ENCODE measurements around the gene HIP1R.

The HIP1R gene

DNA sequence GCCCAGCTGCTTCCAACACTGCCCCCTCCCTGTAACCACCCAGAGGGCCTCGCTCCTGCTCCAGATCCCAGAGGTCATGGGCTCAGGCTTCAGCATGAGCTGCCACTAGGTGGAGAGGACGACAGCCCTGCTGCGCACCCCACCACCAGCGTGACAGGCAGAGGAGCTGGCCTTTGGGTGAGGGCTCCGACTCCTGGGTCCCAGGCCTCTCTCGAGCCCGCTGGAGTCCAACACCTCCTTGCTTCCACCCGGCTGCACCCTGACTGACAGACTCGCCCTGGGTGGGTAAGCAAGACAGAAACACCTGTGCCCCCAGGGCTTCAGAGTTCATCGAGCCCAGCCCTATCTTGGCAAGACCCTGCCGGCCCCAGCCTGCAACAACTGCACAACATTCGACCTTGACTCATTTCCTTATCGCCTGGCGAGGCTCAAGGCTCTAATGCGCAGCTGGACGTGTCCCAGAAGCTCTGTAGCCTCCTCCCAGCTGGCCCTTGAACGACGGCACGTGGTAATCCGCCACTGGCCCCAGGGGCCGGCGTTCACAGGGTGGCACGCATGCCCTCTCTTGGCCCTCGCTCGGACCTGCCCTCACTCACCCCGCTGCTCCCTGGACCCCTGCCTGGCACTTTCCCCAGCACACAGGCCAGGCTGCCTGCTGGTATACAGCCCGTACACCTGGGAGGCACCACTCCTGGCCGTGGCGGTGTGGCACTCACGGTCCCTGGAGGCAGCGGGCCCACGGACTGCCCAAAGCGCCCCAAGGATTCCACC lies 32.6 kb downstream of the HIP1R start:
- no peak overlapping the region for H3K4me2 ChIP-seq (ENCODE audit: low read depth, low read length)
- H3K27me3 ChIP-seq (replicated peaks; ENCODE audit: insufficient read depth, low read length) = no peaks in the 10 kb centered on the region

GRCh38 chr12:122868471-122869177 lies 33.4 kb downstream of the HIP1R start:
- no peak overlapping the region for H3K9ac ChIP-seq (ENCODE audit: low read length)
- TF ChIP-seq CTCF (IDR thresholded peaks at IDR 0.05; ENCODE audit: low read length) (no peak), EZH2phosphoT487 (IDR thresholded peaks at IDR 0.05; ENCODE audit: low read length) (no peak)
- no peaks in the 10 kb centered on the region for H3K9me3 ChIP-seq (replicated peaks; ENCODE audit: insufficient read depth, low read length)
- peaks cover 21% of the 10 kb centered on the region for H3K4me1 ChIP-seq (ENCODE audit: low read length)
- no peaks in the 10 kb centered on the region for H3K27me3 ChIP-seq (replicated peaks; ENCODE audit: insufficient read depth, low read length)
- no peak overlapping the region for H3K4me3 ChIP-seq (ENCODE audit: low read length)
- H4K20me1 ChIP-seq (ENCODE audit: insufficient read depth, low read length) = no peaks in the 10 kb centered on the region
- peaks cover 4% of the 10 kb centered on the region; the same call in 1 of the 2 replicates for H3K36me3 ChIP-seq (replicated peaks; ENCODE audit: insufficient read depth, low read length)
- no peaks in the 10 kb centered on the region for H3K9me2 ChIP-seq (replicated peaks; ENCODE audit: insufficient read depth, low read length)
- DNase-seq = no peak
- H3F3A ChIP-seq (ENCODE audit: insufficient read depth, low read length) = peaks cover 41% of the 10 kb centered on the region
- H3K79me2 ChIP-seq (ENCODE audit: low read length) = peaks cover 80% of the 10 kb centered on the region
- H2AFZ ChIP-seq (ENCODE audit: low read length) = no peak overlapping the region
- H3K27ac ChIP-seq (ENCODE audit: low read length) = no peak overlapping the region
- H3K4me2 ChIP-seq (ENCODE audit: low read depth, low read length) = no peak overlapping the region

More for the DNA sequence above, 32.6 kb downstream of the HIP1R start:
- Histone ChIP-seq H3K9ac (ENCODE audit: low read length) (no peak overlapping the region), H3K9me2 (replicated peaks; ENCODE audit: insufficient read depth, low read length) (no peaks in the 10 kb centered on the region), H3K27ac (ENCODE audit: low read length) (no peak overlapping the region), H3K36me3 (replicated peaks; ENCODE audit: insufficient read depth, low read length) (peaks cover 4% of the 10 kb centered on the region; the same call in 1 of the 2 replicates), H3K4me1 (ENCODE audit: low read length) (peaks cover 13% of the 10 kb centered on the region), H3K9me3 (replicated peaks; ENCODE audit: insufficient read depth, low read length) (no peaks in the 10 kb centered on the region), H3K4me3 (ENCODE audit: low read length) (no peak overlapping the region), H4K20me1 (ENCODE audit: insufficient read depth, low read length) (no peaks in the 10 kb centered on the region), H3F3A (ENCODE audit: insufficient read depth, low read length) (peaks cover 33% of the 10 kb centered on the region), H2AFZ (ENCODE audit: low read length) (no peak overlapping the region), H3K79me2 (ENCODE audit: low read length) (peaks cover 72% of the 10 kb centered on the region)
- no peak for DNase-seq
- TF ChIP-seq EZH2 (optimal IDR thresholded peaks at IDR 0.05; ENCODE audit: low read depth, low read length) (no peak), CTCF (IDR thresholded peaks at IDR 0.05; ENCODE audit: low read length) (no peak), EZH2phosphoT487 (IDR thresholded peaks at IDR 0.05; ENCODE audit: low read length) (no peak)

DNA sequence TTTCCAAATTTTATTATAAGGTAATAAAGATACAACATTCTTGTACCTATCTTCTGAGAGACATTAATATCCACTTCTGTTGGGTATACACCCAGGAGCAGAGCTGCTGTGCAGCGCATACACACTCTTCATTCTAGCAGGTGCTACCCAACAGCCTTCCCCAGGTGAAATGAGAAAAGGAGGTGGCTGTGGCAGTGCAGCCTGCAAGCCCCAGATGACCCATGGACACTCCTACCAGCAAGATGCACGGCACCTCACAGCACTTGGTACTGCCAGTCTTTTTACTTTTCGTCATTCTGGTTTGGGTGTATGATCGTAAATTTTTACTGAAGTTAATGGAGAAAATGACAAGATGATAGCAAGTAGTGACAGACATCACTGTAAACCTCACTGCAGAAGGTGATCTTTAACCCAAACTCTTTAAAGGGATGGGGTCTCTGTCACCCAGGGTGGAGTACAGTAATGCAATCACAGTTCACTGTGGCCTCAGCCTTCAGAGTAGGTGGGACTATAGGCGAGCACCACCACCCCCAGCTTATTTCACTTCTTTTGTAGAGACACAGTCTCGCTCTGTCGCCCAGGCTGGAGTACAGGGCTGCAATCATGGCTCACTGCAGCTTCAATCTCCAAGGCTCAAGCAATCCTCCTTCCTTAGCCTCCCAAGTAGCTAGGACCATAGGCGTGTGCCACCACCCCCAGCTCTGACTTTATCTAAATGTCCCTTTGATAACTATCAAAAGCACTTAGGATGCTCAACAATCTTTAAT lies 34.1 kb downstream of the HIP1R start:
- Histone ChIP-seq H2AFZ (ENCODE audit: low read length) (no peak overlapping the region), H3K79me2 (ENCODE audit: low read length) (peaks cover 88% of the 10 kb centered on the region), H3K4me1 (ENCODE audit: low read length) (peaks cover 28% of the 10 kb centered on the region), H4K20me1 (ENCODE audit: insufficient read depth, low read length) (no peaks in the 10 kb centered on the region), H3K27ac (ENCODE audit: low read length) (no peak overlapping the region), H3K9ac (ENCODE audit: low read length) (no peak overlapping the region), H3F3A (ENCODE audit: insufficient read depth, low read length) (peaks cover 48% of the 10 kb centered on the region), H3K36me3 (replicated peaks; ENCODE audit: insufficient read depth, low read length) (peaks cover 4% of the 10 kb centered on the region; the same call in 1 of the 2 replicates), H3K4me3 (ENCODE audit: low read length) (no peak overlapping the region), H3K9me3 (replicated peaks; ENCODE audit: insufficient read depth, low read length) (no peaks in the 10 kb centered on the region), H3K9me2 (replicated peaks; ENCODE audit: insufficient read depth, low read length) (no peaks in the 10 kb centered on the region), H3K4me2 (ENCODE audit: low read depth, low read length) (no peak overlapping the region), H3K27me3 (replicated peaks; ENCODE audit: insufficient read depth, low read length) (no peaks in the 10 kb centered on the region)
- TF ChIP-seq CTCF (IDR thresholded peaks at IDR 0.05; ENCODE audit: low read length) (no peak), EZH2phosphoT487 (IDR thresholded peaks at IDR 0.05; ENCODE audit: low read length) (no peak)
- no peak for DNase-seq
